ENCODE data around the gene KCTD8.

DNA sequence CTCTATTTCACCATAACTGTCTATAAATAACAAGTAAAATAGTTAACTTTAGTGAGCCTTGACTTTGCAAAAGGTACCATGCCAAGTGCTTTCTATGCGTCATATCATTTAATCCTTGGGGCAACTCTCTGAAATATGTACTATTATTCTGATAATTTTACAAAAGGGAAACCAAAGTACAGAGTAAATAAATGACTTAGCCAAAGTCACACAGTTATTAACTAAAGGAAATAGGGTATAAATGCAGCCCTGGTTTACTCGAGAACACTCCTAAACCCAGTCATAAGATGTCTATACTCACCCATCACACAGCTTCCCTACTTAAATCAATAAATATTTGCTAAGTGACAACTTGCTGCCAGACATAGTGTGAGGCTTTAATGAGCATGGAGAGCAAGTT, 14.4 kb downstream of the KCTD8 start:
- TF ChIP-seq, protein P1, sequence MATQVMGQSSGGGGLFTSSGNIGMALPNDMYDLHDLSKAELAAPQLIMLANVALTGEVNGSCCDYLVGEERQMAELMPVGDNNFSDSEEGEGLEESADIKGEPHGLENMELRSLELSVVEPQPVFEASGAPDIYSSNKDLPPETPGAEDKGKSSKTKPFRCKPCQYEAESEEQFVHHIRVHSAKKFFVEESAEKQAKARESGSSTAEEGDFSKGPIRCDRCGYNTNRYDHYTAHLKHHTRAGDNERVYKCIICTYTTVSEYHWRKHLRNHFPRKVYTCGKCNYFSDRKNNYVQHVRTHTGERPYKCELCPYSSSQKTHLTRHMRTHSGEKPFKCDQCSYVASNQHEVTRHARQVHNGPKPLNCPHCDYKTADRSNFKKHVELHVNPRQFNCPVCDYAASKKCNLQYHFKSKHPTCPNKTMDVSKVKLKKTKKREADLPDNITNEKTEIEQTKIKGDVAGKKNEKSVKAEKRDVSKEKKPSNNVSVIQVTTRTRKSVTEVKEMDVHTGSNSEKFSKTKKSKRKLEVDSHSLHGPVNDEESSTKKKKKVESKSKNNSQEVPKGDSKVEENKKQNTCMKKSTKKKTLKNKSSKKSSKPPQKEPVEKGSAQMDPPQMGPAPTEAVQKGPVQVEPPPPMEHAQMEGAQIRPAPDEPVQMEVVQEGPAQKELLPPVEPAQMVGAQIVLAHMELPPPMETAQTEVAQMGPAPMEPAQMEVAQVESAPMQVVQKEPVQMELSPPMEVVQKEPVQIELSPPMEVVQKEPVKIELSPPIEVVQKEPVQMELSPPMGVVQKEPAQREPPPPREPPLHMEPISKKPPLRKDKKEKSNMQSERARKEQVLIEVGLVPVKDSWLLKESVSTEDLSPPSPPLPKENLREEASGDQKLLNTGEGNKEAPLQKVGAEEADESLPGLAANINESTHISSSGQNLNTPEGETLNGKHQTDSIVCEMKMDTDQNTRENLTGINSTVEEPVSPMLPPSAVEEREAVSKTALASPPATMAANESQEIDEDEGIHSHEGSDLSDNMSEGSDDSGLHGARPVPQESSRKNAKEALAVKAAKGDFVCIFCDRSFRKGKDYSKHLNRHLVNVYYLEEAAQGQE (IDR thresholded peaks at IDR 0.05; ENCODE audit: insufficient read depth in 1 of 2, low read depth in 2 of 2, low read length in 1 of 2): no peak
- no peak for TF ChIP-seq POLR2AphosphoS5 (IDR thresholded peaks at IDR 0.05; ENCODE audit: low read depth, low read length)
- TF ChIP-seq, protein P2, sequence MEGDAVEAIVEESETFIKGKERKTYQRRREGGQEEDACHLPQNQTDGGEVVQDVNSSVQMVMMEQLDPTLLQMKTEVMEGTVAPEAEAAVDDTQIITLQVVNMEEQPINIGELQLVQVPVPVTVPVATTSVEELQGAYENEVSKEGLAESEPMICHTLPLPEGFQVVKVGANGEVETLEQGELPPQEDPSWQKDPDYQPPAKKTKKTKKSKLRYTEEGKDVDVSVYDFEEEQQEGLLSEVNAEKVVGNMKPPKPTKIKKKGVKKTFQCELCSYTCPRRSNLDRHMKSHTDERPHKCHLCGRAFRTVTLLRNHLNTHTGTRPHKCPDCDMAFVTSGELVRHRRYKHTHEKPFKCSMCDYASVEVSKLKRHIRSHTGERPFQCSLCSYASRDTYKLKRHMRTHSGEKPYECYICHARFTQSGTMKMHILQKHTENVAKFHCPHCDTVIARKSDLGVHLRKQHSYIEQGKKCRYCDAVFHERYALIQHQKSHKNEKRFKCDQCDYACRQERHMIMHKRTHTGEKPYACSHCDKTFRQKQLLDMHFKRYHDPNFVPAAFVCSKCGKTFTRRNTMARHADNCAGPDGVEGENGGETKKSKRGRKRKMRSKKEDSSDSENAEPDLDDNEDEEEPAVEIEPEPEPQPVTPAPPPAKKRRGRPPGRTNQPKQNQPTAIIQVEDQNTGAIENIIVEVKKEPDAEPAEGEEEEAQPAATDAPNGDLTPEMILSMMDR (IDR thresholded peaks at IDR 0.05): no peak
- TF ChIP-seq SIN3A (IDR thresholded peaks at IDR 0.05; ENCODE audit: borderline replicate concordance, insufficient read depth, low read depth, low read length): no peak
